Heart left ventricle (tissue), 13 donors: ENCODE results near the gene CCNYL1.

Experiments used
- CTCF ChIP-seq, 12 donors: fragments of 200-600 bp; sonication (generic) in 4 of 12; IDR thresholded peaks; one replicate each; pipeline versions ENCODE4 v1.5.0 to v1.8.0; 2018 to 2022; ENCODE audit warnings: antibody characterized with exemption in 12 of 12, mild to moderate bottlenecking in 5 of 12
- POLR2A ChIP-seq, 2 donors: fragments of 450-650 bp; IDR thresholded peaks; one replicate each; pipeline ENCODE4 v1.6.1; 2017; ENCODE audit warnings: antibody characterized with exemption in 2 of 2, mild to moderate bottlenecking in 2 of 2, moderate library complexity in 2 of 2
- donor health status: ischemic (EF 13 %, LVEDD 7.1; RV severe dilation, severe dysfunction).
- donor health status: DM: no; HTN: yes; CAD: no.
- donor health status: DM: no; HTN: no; CAD: no.
- donor health status: ischemic (EF 25% LVEDD 6.9; RV normal size, moderate dysfunction).
- donor health status: ischemic (EF 25% LVEDD 5.7; RV mildly dilated, moderate dysfunction).
- donor health status: ischemic (EF 35%, LVEDD 5.7; RV mildly dilated, moderate dysfunction).
- donor health status: nonischemic (EF 11% LVEDD 7.7; RV severe dilation, severe dysfunction).
- donor health status: DM: yes; HTN: yes; CAD: no.
- donor health status: PGD.
- donor health status: ischemic (EF 29% LVEDD 5.4; RV normal size, mild dysfunction).
- donor health status: nonischemic (EF 23%, LVEDD 6.1; RV moderate dilation, normal function).

DNA sequence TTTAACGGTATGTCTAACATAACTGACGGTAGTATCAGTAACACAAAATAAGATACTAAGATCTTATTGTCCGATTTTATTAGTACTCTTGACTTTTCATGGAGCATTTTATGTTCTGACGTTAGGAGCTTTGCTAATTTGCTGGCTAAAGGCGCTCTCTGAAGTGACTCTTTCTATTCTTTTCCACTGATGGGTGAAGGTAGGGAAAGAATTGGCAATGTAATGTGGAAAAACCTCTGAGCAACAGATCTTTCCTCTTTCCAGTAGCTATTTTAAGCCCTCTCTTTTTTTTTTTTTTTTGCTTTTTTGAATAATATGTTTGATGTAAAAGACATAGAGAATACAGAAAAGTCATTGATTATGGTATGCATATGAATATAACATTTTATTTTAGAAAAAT is 4.6 kb downstream of the CCNYL1 start:
- TF ChIP-seq POLR2A (IDR thresholded peaks at IDR 0.05) (no peak), CTCF (IDR thresholded peaks at IDR 0.05) (no peak)
